ENCODE data around the gene CLDND2. TPM values are rescaled to one million over a fixed set of nuclear protein-coding genes. Genes with fewer than 3 reads are reported as not detected.
A peak's percentile ranks its signal among the peaks of the same experiment; 100 is the strongest.

Gene CLDND2
- total RNA-seq, 3 donors from 2014 or later: 1.3 to 2.1 (median 1.3) TPM

DNA sequence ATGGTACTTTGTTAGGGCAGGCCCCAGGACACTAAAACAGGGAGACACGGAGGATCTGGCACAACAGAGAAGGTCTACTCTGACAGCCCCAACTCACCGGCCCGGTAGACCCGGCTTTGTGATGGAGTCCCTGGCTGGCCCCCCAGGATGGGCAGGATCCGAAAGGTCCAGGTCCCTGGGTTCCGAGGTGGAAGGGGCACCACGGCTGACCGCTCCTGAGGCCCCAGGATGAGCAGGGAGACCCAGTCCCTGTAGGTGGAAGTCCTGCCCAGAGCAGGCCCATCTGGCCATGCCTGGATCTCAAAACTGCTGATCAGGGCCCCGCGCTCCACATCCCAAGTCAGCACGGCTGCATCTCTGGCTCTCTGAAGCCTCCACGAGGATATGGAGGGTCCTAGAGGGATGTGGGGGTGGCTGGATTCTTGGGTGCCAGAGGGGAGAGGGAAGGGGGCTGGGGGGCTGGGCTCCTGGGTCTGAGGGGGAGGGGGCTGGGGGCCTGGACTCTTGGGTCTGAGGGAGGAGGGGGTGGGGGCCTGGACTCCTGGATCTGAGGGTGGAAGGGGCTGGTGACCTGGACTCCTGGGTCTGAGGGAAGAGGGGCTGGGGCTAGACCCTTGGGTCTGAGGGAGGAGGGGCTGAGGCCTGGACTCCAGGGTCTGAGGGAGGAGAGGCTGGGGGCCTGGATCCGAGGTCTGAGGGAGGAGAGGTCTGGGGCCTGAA, 31.5 kb downstream of the CLDND2 start:
- peaks cover 9% of the 10 kb centered on the region for H3K4me1 ChIP-seq (ENCODE audit: low read depth)
- H3K9me3 ChIP-seq: no peaks in the 10 kb centered on the region
- no peak overlapping the region for H3K4me3 ChIP-seq
- DNase-seq (peak in 1 of 3 donors; percentile 13), ATAC-seq (no peak)
- intact Hi-C loops (cut with DNase I, micrococcal nuclease): loop anchor here in 1 of 2 donors (10.0 kb wide), 1 partner anchor 98 kb away; no protein-coding TSS in a partner anchor
- TF ChIP-seq CTCF (IDR thresholded peaks at IDR 0.05): no peak
- no peaks in the 10 kb centered on the region for H3K36me3 ChIP-seq (ENCODE audit: low read depth)

- no peak for TF ChIP-seq CTCF (IDR thresholded peaks at IDR 0.05)
- ATAC-seq (no peak), DNase-seq (peak in 1 of 3 donors; percentile 12)
- H3K9me3 ChIP-seq: no peaks in the 10 kb centered on the region
- intact Hi-C loops (cut with DNase I, micrococcal nuclease): loop anchor here in 1 of 2 donors (10.0 kb wide), 1 partner anchor 101 kb away; no protein-coding TSS in a partner anchor
- H3K4me1 ChIP-seq (ENCODE audit: low read depth): peaks cover 4% of the 10 kb centered on the region
- H3K4me3 ChIP-seq: no peak overlapping the region
- H3K36me3 ChIP-seq (ENCODE audit: low read depth): no peaks in the 10 kb centered on the region
Observed at GRCh38 chr19:51333836-51334460, 34.9 kb downstream of the CLDND2 start.

DNA sequence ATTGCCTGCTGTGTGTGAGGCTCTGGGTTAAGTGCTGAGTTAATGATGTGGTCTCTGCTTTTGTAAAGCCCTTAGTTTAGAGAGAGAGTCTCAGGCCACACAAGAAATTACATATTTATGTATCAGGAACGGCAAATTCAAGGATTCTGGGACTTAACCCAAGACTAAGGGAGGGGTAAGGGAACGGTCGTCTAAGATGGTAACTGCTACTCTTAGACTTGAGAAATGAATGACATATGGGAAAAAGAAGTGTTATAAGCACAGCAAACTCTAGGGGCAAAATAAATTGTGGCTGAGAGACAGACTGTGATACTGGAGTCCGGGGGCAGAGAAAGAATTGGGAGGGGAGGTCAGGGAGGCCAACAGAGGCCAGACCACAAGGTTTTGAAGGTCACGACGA, 37.1 kb downstream of the CLDND2 start:
- no peak for ATAC-seq
- intact Hi-C loops (cut with DNase I, micrococcal nuclease): loop anchor here in 1 of 2 donors (10.0 kb wide), 1 partner anchor 103 kb away; no protein-coding TSS in a partner anchor
- H3K4me1 ChIP-seq (ENCODE audit: low read depth): no peaks in the 10 kb centered on the region
- H3K36me3 ChIP-seq (ENCODE audit: low read depth): no peaks in the 10 kb centered on the region
- H3K4me3 ChIP-seq: no peak overlapping the region
- no peaks in the 10 kb centered on the region for H3K9me3 ChIP-seq
- no peak for TF ChIP-seq CTCF (IDR thresholded peaks at IDR 0.05)
- no peak for DNase-seq

GRCh38 chr19:51331193-51331592, 37.6 kb downstream of the CLDND2 start:
- DNase-seq (no peak), ATAC-seq (no peak)
- Histone ChIP-seq H3K36me3 (ENCODE audit: low read depth) (no peaks in the 10 kb centered on the region), H3K4me1 (ENCODE audit: low read depth) (no peaks in the 10 kb centered on the region), H3K4me3 (no peak overlapping the region), H3K9me3 (no peaks in the 10 kb centered on the region)
- TF ChIP-seq CTCF (IDR thresholded peaks at IDR 0.05): no peak
- intact Hi-C loops (cut with DNase I, micrococcal nuclease): loop anchor here in 1 of 2 donors (10.0 kb wide), 1 partner anchor 104 kb away; no protein-coding TSS in a partner anchor

DNA sequence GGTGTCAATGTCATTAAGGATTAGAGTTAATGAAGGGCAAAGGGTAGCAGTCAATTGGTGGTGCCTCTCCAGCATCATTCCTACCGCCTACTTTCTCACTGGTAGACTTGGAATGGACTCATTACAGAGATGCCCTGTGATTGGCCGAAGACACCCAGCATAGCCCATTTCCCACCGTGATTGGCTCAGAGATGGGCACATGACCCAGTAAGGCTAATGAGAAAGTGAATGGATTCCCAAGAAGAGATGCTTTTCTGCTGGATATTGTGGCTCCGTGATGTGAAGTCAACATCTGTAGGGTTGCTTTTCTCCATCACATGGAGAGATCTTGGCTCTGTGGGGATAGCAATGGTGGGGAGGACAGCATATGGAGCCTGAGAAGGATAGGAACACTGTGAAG, 38.4 kb downstream of the CLDND2 start:
- Histone ChIP-seq H3K4me1 (ENCODE audit: low read depth) (no peaks in the 10 kb centered on the region), H3K36me3 (ENCODE audit: low read depth) (no peaks in the 10 kb centered on the region), H3K9me3 (no peaks in the 10 kb centered on the region), H3K4me3 (no peak overlapping the region)
- intact Hi-C loops (cut with DNase I, micrococcal nuclease): loop anchor here in 1 of 2 donors (10.0 kb wide), 1 partner anchor 104 kb away; no protein-coding TSS in a partner anchor
- no peak for DNase-seq
- no peak for TF ChIP-seq CTCF (IDR thresholded peaks at IDR 0.05)
- ATAC-seq: no peak

All from mucosa of descending colon (tissue), 3 donors.